GM12878 (cell line): ENCODE data around the gene KLC4. TPM values are rescaled to one million over a fixed set of nuclear protein-coding genes. Genes with fewer than 3 reads are reported as not detected.
"Not testable (repeated sequence)": the region's sequence is repeated elsewhere in the genome, so short reads cannot be mapped to it uniquely, and the experiment has no call there.

Source experiments
- ATAC-seq: fragments of 200-7000 bp; cut with Tn5 transposase; 3 replicates; pipeline ENCODE4 v1.9.1; 2020; ENCODE audit warnings: mild to moderate bottlenecking, moderate library complexity
- BruUV-seq: library from RNA; stranded (reverse); fragments of 400-500 nt; replicated peaks from 2 replicates; lab custom pipeline; 2021; lab: Mats Ljungman, UMichigan
- CTCF ChIA-PET: fragments of 300-600 bp; sonication (Branson Sonifier 250); formaldehyde crosslinking; extraction: SDS; loops from one replicate; lab custom pipeline; 2021; ENCODE audit warnings: inconsistent platforms; lab: Yijun Ruan, JAX
- POLR2A ChIA-PET: fragments of 350-600 bp; formaldehyde crosslinking; extraction: SDS; loops from one replicate; lab custom pipeline; 2021; ENCODE audit warnings: inconsistent platforms; lab: Charles Lee
- RAD21 ChIA-PET: fragments of 300-600 bp; sonication (Branson Sonifier 250); formaldehyde crosslinking; loops from one replicate; lab custom pipeline; 2023; ENCODE audit warnings: antibody characterized with exemption; ENCODE audit not compliant: unreplicated experiment; lab: Charles Lee
- SMC1A ChIA-PET: fragments of 300-600 bp; sonication (Branson Sonifier 250); formaldehyde crosslinking; loops from one replicate; lab custom pipeline; 2023; ENCODE audit not compliant: unreplicated experiment, uncharacterized antibody; lab: Charles Lee
- DNase-seq: peaks from one replicate; pipeline ENCODE4 v3.0.0-alpha.2; 2011; ENCODE audit warnings: low read depth, low spot score
- FAIRE-seq: peaks from 3 replicates; lab custom pipeline; 2011; peaks lifted over from hg19 to GRCh38; lab: Jason Lieb, UNC
- H2AFZ ChIP-seq: 2 replicates; pipeline ENCODE4 v1.6.0; 2011; ENCODE audit warnings: low read depth, low read length, control low read depth; ENCODE audit not compliant: control insufficient read depth
- H3K27ac ChIP-seq: 2 replicates; pipeline ENCODE4 v1.5.1; 2011; ENCODE audit warnings: control low read depth; ENCODE audit not compliant: control insufficient read depth, insufficient read depth
- H3K27me3 ChIP-seq, 2 experiments: replicated peaks in 1 of 2; 2 replicates each; pipeline versions ENCODE4 v1.6.0 to v1.6.1; 2011; ENCODE audit warnings: low read length in 1 of 2; ENCODE audit not compliant: control insufficient read depth in 2 of 2, insufficient read depth in 2 of 2
- H3K36me3 ChIP-seq, 2 experiments: 2 replicates each; pipeline ENCODE4 v1.5.1; 2011; ENCODE audit warnings: low read length in 1 of 2; ENCODE audit not compliant: control insufficient read depth in 2 of 2, insufficient read depth in 2 of 2
- H3K4me1 ChIP-seq: 2 replicates; pipeline ENCODE4 v1.6.1; 2011; ENCODE audit warnings: mild to moderate bottlenecking, low read length, moderate library complexity, mixed read lengths; ENCODE audit not compliant: control insufficient read depth, insufficient read depth
- H3K4me2 ChIP-seq: 2 replicates; pipeline ENCODE4 v1.6.0; 2011; ENCODE audit warnings: control low read depth; ENCODE audit not compliant: control insufficient read depth, insufficient read depth
- H3K4me3 ChIP-seq: fragments of 200-600 bp; sonication (generic); 2 replicates; pipeline ENCODE4 v1.5.1; 2016
- H3K79me2 ChIP-seq: 2 replicates; pipeline ENCODE4 v1.6.0; 2011; ENCODE audit warnings: low read length; ENCODE audit not compliant: control insufficient read depth, insufficient read depth
- H3K9ac ChIP-seq: 2 replicates; pipeline ENCODE4 v1.8.0; 2011; ENCODE audit warnings: low read length, control low read depth, mixed read lengths; ENCODE audit not compliant: control insufficient read depth, insufficient read depth
- H3K9me3 ChIP-seq: replicated peaks from 3 replicates; pipeline ENCODE4 v1.5.1; 2011; ENCODE audit warnings: mild to moderate bottlenecking, low read length; ENCODE audit not compliant: control insufficient read depth, insufficient read depth
- H4K20me1 ChIP-seq: 2 replicates; pipeline ENCODE4 v1.6.0; 2011; ENCODE audit not compliant: control insufficient read depth, insufficient read depth
- CBX3 ChIP-seq: fragments of 200-600 bp; sonication (generic); IDR thresholded peaks from 2 replicates; pipeline ENCODE4 v1.6.1; 2016; ENCODE audit warnings: low read depth, borderline replicate concordance
- CHD4 ChIP-seq: fragments of 200-600 bp; sonication (generic); IDR thresholded peaks from 2 replicates; pipeline ENCODE4 v1.6.1; 2016; ENCODE audit warnings: mild to moderate bottlenecking
- EP300 ChIP-seq, 2 experiments: fragments of 150-350 bp in 1 of 2; IDR thresholded peaks; 2 replicates each; pipeline ENCODE4 v1.6.1; 2011 to 2012; ENCODE audit warnings: low read depth in 2 of 2, low read length in 2 of 2, borderline replicate concordance in 1 of 2, improper control_type of control experiment in 1 of 2, inconsistent platforms in 1 of 2; ENCODE audit not compliant: control insufficient read depth in 1 of 2
- ESRRA ChIP-seq: IDR thresholded peaks from 2 replicates; pipeline ENCODE4 v1.6.1; 2012; ENCODE audit warnings: mild to moderate bottlenecking, low read length, improper control_type of control experiment
- IKZF1 ChIP-seq: fragments of 450-650 bp; conservative IDR thresholded peaks from 2 replicates; pipeline ENCODE4 v1.6.1; 2017; ENCODE audit warnings: antibody characterized with exemption, mild to moderate bottlenecking
- KDM1A ChIP-seq: fragments of 200-600 bp; sonication (generic); IDR thresholded peaks from 2 replicates; pipeline ENCODE4 v1.6.1; 2016; ENCODE audit warnings: borderline replicate concordance
- MXI1 ChIP-seq: fragments of 150-350 bp; IDR thresholded peaks from 2 replicates; pipeline ENCODE4 v1.6.1; 2011; ENCODE audit warnings: low read depth, mild to moderate bottlenecking, inconsistent platforms, low read length, improper control_type of control experiment
- MYC ChIP-seq: IDR thresholded peaks from 2 replicates; pipeline ENCODE4 v1.6.1; 2011; ENCODE audit warnings: mild to moderate bottlenecking, low read length, moderate library complexity, inconsistent platforms; ENCODE audit not compliant: insufficient read depth, insufficient replicate concordance, insufficient read length, severe bottlenecking
- SRF ChIP-seq, 2 experiments: IDR thresholded peaks; 2 replicates each; pipeline ENCODE4 v1.6.1; 2011; ENCODE audit warnings: low read depth in 2 of 2, low read length in 2 of 2, mild to moderate bottlenecking in 1 of 2, moderate library complexity in 1 of 2
- WGBS: methylation state at CpG from one replicate; pipeline ENCODE4 v1.1.6; 2016; ENCODE audit warnings: low lambda C conversion rate; ENCODE audit not compliant: insufficient replicate concordance, insufficient coverage; ENCODE audit errors: missing lambda C conversion rate; 5-methylcytosine and 5-hydroxymethylcytosine counted together
- in situ Hi-C: fragments of 300-500 bp; cut with MboI; formaldehyde crosslinking; loops from 9 replicates; pipeline ENCODE4 v1.14.3; 2018; ENCODE audit warnings: mixed read lengths
- intact Hi-C: fragments of 100-400 bp; cut with micrococcal nuclease; formaldehyde crosslinking; loops from one replicate; pipeline ENCODE4 v1.14.2; 2022; ENCODE audit not compliant: unreplicated experiment
- polyA plus RNA-seq, 11 experiments: library from polyadenylated mRNA; depleted of rRNA in 4 of 11; unstranded in 6 of 11; stranded (reverse) in 5 of 11; fragments of >200 nt; fragmentation: Nextera tagmentation in 4 of 11; fragmentation: Illumina TruSeq in 1 of 11; extraction: Ambion mirVana in 4 of 11; extraction: Trizol in 1 of 11; gene quantifications; 1 replicate in 1 of 11; 2 replicates in 10 of 11; pipeline versions ENCODE4 v1.2.1 to v1.2.3, GENCODE V29; 2011 to 2016; ENCODE audit warnings: inconsistent platforms in 2 of 11, missing spikeins in 2 of 11, low read depth in 1 of 11
- total RNA-seq, 4 experiments: library from RNA; depleted of rRNA in 3 of 4; stranded (reverse); fragments of >200 nt in 3 of 4; fragmentation: Illumina TruSeq in 1 of 4; extraction: Trizol in 1 of 4; gene quantifications; 2 replicates each; pipeline versions ENCODE4 v1.2.1 to v1.2.3, GENCODE V29; 2013 to 2021
- TF ChIP-seq, protein P1 (sequence below): fragments of 450-650 bp; IDR thresholded peaks from 2 replicates; pipeline ENCODE4 v1.6.1; 2017; ENCODE audit warnings: mild to moderate bottlenecking
- TF ChIP-seq, protein P2 (sequence below): fragments of 450-650 bp; IDR thresholded peaks from 2 replicates; pipeline ENCODE4 v1.6.1; 2017; ENCODE audit warnings: antibody characterized with exemption, mild to moderate bottlenecking, moderate library complexity

Gene KLC4
- total and polyA plus RNA-seq, 10 of the 15 experiments (the other 5 are each of a cell fraction or from before 2014, with no cell fraction given), result 0.90 to 13.4 (median 6.9) TPM

DNA sequence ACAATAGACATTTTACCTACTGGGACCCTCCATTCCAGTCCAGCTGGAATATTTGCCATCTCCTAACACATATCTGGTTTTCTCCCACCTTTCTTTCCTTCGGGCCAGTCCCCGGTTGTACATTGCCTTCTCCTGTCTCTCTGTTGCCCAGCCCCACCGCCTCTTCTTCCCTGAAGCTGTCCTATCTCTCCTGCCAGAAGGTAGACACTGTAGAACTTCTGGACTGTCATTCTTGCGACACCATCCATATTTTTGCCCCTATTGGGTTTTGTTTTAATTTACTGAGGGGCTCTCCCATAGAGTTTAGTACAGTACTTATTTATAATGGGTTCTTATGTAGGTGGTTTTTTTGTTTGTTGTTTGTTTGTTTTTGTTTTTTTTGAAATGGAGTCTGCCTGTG is 21.6 kb downstream of the KLC4 start:
- ATAC-seq (no peak), DNase-seq (no peak), FAIRE-seq (no peak)
- RAD21 ChIA-PET, result interaction anchor here (1.0 kb wide), 1 partner anchor 16 kb away, joined by 3 read pairs; no protein-coding TSS in a partner anchor
- Histone ChIP-seq H3K9ac (no peak overlapping the region), H3K27ac (no peak overlapping the region), H2AFZ (no peak overlapping the region), H3K36me3 (no peaks in the 10 kb centered on the region), H3K4me2 (no peak overlapping the region), H3K9me3 (no peaks in the 10 kb centered on the region), H3K27me3 (peaks cover 3 to 9% of the 10 kb centered on the region in 2 experiments; a peak in 3 of 4 replicates), H3K4me3 (no peak overlapping the region), H4K20me1 (no peaks in the 10 kb centered on the region), H3K4me1 (peaks cover 7% of the 10 kb centered on the region), H3K79me2 (no peaks in the 10 kb centered on the region)
- intact Hi-C loops, result no loop called here
- 66% methylated on average over 4 of the region's 4 CpGs for WGBS
- TF ChIP-seq IKZF1 (no peak), MXI1 (no peak), CBX3 (no peak), MYC (no peak), EP300 (IDR thresholded peaks at IDR 0.05; ENCODE audit: borderline replicate concordance in 1 of 2, control insufficient read depth in 1 of 2, low read depth in 2 of 2, low read length in 2 of 2) (no peak), ESRRA (no peak), SRF (IDR thresholded peaks at IDR 0.05; ENCODE audit: low read depth in 2 of 2, low read length in 2 of 2) (no peak), KDM1A (no peak), CHD4 (no peak)
- TF ChIP-seq, protein P1, sequence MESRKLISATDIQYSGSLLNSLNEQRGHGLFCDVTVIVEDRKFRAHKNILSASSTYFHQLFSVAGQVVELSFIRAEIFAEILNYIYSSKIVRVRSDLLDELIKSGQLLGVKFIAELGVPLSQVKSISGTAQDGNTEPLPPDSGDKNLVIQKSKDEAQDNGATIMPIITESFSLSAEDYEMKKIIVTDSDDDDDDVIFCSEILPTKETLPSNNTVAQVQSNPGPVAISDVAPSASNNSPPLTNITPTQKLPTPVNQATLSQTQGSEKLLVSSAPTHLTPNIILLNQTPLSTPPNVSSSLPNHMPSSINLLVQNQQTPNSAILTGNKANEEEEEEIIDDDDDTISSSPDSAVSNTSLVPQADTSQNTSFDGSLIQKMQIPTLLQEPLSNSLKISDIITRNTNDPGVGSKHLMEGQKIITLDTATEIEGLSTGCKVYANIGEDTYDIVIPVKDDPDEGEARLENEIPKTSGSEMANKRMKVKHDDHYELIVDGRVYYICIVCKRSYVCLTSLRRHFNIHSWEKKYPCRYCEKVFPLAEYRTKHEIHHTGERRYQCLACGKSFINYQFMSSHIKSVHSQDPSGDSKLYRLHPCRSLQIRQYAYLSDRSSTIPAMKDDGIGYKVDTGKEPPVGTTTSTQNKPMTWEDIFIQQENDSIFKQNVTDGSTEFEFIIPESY, result no peak
- TF ChIP-seq, protein P2, sequence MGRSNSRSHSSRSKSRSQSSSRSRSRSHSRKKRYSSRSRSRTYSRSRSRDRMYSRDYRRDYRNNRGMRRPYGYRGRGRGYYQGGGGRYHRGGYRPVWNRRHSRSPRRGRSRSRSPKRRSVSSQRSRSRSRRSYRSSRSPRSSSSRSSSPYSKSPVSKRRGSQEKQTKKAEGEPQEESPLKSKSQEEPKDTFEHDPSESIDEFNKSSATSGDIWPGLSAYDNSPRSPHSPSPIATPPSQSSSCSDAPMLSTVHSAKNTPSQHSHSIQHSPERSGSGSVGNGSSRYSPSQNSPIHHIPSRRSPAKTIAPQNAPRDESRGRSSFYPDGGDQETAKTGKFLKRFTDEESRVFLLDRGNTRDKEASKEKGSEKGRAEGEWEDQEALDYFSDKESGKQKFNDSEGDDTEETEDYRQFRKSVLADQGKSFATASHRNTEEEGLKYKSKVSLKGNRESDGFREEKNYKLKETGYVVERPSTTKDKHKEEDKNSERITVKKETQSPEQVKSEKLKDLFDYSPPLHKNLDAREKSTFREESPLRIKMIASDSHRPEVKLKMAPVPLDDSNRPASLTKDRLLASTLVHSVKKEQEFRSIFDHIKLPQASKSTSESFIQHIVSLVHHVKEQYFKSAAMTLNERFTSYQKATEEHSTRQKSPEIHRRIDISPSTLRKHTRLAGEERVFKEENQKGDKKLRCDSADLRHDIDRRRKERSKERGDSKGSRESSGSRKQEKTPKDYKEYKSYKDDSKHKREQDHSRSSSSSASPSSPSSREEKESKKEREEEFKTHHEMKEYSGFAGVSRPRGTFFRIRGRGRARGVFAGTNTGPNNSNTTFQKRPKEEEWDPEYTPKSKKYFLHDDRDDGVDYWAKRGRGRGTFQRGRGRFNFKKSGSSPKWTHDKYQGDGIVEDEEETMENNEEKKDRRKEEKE, result no peak
- CTCF ChIA-PET, result no interaction called here
- POLR2A ChIA-PET, result interaction anchor here (0.6 kb wide), 1 partner anchor 26 kb away, joined by 3 read pairs; no protein-coding TSS in a partner anchor
- BruUV-seq, result no TSS peak
- SMC1A ChIA-PET, result interaction anchor here (0.6 to 1.0 kb wide), 2 partner anchors 12 to 15 kb away, joined by 3 read pairs; no protein-coding TSS in a partner anchor
- in situ Hi-C loops, result no loop called here

DNA sequence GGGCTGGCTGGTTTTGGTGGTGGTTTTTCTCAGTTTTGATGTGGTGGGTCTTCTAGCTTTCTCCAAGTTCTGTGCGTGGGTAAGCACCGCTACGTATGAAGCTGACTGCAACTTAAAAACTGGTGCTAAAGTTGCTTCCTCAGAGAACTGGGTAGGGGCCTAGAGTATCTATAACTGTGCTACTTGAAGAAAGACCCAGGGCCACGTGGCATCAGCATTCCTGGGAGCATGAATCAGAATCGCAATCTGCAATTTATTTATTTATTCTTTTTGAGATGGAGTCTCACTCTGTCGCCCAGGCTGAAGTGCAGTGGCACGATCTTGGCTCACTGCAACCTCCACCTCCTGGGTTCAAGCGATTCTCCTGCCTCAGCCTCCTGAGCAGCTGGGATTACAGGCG is 22.5 kb downstream of the KLC4 start:
- BruUV-seq, H3K27ac ChIP-seq, H3K4me3 ChIP-seq, H3K9me3 ChIP-seq, RAD21 ChIA-PET, H4K20me1 ChIP-seq, ATAC-seq, FAIRE-seq, H3K27me3 ChIP-seq, CTCF ChIA-PET, H3K36me3 ChIP-seq, intact Hi-C loops, in situ Hi-C loops, H3K9ac ChIP-seq, H2AFZ ChIP-seq, H3K4me2 ChIP-seq, DNase-seq, H3K79me2 ChIP-seq: not testable (repeated sequence)
- ChIA-PET SMC1A (interaction anchor here (0.6 kb wide), 1 partner anchor 17 kb away, joined by 3 read pairs; no protein-coding TSS in a partner anchor), POLR2A (interaction anchor here (0.5 to 1.2 kb wide), 2 partner anchors 27 to 351 kb away, joined by 3 to 4 read pairs; no protein-coding TSS in a partner anchor)
- H3K4me1 ChIP-seq, result peaks cover 12% of the 10 kb centered on the region
- 33% methylated on average over 9 of the region's 9 CpGs for WGBS
